Central memory CD4-positive, alpha-beta T cell (primary cell): ENCODE data around the gene ANKRD2.
"Not testable (repeated sequence)": the region's sequence is repeated elsewhere in the genome, so short reads cannot be mapped to it uniquely, and the experiment has no call there.

Experiments
- DNase-seq: peaks from one replicate; pipeline ENCODE4 v3.0.0; 2022

Gene ANKRD2

DNA sequence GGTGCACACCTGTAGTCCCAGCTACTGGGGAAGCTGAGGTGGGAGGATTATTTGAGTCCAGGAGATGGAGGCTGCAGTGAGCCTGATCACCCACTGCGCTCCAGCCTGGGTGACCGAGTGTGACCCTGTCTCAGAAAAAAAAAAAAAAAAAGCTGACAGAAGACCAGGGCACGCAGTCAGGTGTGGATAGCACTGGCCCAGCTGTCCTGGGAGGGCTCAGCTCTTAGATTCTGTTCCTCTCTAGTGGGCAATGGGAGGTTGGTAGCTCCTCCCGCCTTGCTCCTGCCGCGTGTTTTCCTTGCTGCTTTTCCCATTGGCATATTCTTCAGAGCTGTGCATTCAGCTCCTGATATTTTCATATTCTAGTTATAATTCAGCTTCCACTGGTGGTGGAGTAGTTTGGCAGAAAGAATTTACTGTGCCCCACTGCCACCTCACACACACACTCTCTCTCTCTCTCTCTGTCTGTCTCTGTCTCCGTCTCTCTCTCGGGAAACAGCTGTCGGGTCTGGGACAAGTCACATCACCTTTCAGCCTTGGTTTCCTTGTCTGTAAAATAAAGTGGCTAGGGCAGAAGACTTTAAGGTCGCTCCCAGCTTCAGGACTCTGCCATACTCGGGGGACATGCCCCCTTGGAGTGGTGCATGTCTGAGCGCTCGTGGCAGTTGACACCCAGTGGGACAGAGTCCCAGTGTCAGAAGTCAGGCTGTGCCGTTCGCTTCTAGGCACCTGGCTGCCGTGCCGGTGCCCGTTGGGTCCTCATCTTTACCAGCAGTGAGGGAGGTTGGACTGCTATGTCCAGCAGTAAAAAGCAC is 25.9 kb upstream of the ANKRD2 start:
- no peak for DNase-seq

GRCh38 chr10:97547271-97547600 is 25.3 kb upstream of the ANKRD2 start:
- DNase-seq, result no peak

- DNase-seq, result no peak
Observed at GRCh38 chr10:97547962-97548361, 24.6 kb upstream of the ANKRD2 start.

- no peak for DNase-seq
Observed at GRCh38 chr10:97548828-97549455, 23.6 kb upstream of the ANKRD2 start.

GRCh38 chr10:97549587-97550322 is 22.8 kb upstream of the ANKRD2 start:
- no peak for DNase-seq

DNA sequence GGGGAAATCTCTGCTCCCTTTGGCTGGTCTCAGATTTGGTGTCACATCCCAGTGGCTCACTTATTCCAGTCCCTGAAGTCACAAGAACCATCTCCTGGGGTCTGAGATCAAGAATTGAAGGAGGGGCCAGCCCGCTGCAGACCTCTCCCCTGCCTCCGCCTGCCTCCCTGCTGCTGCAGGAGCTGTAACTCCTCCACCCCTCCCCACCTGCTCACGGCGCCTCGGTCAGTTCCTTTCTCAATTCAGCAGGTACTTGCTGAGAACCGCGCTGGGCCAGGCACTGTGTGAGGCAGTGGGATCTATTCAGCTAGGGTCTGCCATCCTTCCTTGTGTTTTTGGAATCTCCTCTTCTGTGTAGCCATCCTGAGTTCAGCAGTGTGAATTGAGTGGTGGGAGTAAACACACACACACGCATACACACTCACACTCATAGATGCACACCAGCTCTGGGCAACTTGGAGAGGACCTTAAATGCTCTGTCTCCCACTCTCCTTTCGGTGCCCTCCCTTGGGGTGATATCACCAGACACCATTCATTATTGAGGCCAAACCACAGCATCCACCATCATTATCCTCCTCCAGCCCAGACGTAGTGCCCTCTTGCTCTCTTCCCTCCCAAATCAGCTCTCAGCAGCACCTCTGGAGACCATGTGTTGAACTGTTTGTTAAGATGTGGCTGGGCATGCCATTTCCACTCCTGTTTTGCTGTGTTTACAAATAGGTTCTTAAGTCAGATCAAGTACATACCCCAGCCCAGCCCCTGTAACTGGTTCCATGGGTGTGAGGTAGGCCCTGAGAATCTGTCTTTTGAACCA is 22.0 kb upstream of the ANKRD2 start:
- no peak for DNase-seq

GRCh38 chr10:97551271-97551670 is 21.3 kb upstream of the ANKRD2 start:
- no peak for DNase-seq

- DNase-seq, result peak; percentile 33
Observed at GRCh38 chr10:97553575-97554031, 19.0 kb upstream of the ANKRD2 start.

DNA sequence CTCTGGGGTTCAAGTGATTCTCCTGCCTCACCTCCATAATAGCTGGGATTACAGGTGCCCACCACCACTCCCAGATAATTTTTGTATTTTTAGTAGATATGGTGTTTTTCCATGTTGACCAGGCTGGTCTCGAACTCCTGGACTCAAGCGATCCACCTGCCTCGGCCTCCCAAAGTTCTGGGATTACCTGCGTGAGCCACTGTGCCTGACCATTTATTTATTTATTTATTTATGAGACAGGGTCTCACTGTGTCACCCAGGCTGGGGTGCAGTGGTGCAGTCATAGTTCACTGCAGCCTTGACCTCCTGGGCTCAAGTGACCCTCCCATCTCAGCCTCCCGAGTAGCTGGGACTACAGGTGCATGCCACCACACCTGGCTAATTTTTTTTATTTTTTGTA is 18.2 kb upstream of the ANKRD2 start:
- DNase-seq, result not testable (repeated sequence)

GRCh38 chr10:97555541-97555940 is 17.0 kb upstream of the ANKRD2 start:
- not testable (repeated sequence) for DNase-seq

- DNase-seq, result not testable (repeated sequence)
Observed at GRCh38 chr10:97560731-97561381, 11.7 kb upstream of the ANKRD2 start.

DNA sequence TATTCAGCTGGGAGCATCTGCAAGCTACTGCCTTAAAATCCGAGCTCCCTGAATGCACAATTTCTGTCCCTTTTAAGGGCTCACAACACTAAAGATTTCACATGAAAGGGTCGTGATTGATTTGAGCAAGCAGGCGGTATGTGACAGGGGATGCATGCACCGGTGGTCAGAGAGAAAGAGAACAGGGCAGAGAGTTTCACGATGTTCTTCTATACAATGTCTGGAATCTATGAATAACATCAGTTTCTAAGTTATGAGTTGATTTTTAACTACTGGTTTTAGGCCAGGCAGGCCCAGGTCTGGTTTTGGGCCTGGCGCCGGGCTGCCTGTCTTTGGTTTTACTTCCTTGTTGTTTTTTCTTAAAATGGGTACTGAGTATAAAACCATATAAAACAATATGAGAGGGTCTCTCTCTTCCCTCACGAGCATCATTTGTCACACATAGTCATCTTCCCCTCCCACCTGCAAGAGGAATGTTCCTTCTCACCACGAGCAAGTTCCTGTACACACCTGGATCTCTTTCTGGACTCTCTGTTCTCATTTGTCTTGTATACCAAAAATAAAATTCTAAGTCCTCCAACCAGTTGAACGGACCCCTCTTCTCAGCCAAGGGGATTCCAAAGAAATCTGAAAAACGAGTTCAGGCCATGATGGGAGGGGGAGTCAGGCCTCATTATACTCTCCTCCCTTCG is 11.0 kb upstream of the ANKRD2 start:
- DNase-seq, result not testable (repeated sequence)

- not testable (repeated sequence) for DNase-seq
Observed at GRCh38 chr10:97562329-97562728, 10.2 kb upstream of the ANKRD2 start.

- DNase-seq, result no peak
Observed at GRCh38 chr10:97563337-97563736, 9.2 kb upstream of the ANKRD2 start.

DNA sequence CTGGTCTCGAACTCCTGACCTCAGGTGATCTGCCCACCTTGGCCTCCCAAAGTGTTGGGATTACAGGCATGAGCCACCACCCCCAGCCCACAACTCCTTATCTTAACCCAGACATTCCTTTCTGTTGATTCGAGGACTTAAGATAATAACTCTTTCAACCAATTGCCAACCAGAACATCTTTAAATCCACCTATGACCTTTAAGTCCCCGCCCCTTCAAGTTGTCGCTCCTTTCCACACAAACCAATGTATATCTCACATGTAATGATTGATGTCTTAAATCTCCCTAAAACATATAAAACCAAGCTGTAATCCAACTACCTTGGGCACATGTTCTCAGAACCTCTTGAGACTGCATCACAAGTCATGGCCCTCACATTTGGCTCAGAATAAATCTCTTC is 7.8 kb upstream of the ANKRD2 start:
- DNase-seq, result no peak

GRCh38 chr10:97566336-97566996 is 6.1 kb upstream of the ANKRD2 start:
- no peak for DNase-seq

- DNase-seq, result no peak
Observed at GRCh38 chr10:97567891-97568290, 4.7 kb upstream of the ANKRD2 start.

DNA sequence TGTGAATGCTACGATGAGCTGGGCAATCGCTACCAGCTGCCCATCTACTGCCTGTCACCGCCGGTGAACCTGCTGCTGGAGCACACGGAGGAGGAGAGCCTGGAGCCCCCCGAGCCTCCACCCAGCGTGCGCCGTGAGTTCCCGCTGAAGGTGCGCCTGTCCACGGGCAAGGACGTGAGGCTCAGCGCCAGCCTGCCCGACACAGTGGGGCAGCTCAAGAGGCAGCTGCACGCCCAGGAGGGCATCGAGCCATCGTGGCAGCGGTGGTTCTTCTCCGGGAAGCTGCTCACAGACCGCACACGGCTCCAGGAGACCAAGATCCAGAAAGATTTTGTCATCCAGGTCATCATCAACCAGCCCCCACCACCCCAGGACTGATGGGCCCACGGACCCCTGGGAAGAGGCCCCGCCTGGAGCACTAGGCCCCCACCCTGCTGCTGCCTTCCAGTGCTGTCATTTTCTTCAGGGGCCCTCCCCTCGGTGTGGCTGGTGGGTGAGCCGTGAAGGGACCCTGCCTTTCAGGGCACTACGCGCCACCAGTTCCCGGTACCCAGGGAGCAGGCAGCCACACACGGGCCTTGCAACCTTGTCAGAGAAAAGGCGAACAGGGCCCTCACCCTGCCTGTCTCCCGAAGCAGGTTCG is 2.3 kb upstream of the ANKRD2 start:
- DNase-seq, result no peak

DNA sequence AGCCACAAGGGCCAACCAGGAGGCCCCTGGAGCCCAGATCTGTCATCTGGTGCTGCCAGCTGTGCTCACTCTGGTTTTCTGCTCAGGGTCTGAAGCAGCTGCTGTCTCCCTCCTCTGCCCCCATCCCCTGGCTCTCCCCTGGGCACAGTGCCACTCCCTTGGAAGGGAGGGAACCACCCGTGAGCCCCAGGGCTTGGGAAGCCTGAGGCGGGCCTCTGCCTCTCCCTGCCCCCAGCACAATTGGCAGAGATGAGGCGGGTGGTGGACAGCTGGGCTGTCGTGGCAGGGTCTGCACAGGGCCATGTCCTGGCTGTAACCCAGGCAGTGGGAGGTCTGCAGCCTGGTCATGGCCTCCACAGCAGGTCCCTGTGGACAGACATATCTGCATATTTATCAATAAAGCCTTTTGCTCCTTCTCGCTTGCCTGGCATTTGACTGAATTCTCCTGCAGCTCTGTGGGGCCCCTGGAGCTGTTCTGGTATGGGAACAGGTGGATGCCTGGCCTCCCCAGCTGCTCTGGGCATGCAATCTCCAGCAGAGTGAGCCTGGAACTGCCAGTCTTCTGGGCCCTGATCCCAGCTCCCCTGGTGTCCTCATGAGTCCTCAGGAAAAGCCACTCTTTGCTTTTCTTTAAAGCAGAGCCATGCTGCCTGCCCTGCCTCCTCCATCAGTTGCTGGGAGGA is 1.6 kb upstream of the ANKRD2 start:
- DNase-seq, result no peak

DNA sequence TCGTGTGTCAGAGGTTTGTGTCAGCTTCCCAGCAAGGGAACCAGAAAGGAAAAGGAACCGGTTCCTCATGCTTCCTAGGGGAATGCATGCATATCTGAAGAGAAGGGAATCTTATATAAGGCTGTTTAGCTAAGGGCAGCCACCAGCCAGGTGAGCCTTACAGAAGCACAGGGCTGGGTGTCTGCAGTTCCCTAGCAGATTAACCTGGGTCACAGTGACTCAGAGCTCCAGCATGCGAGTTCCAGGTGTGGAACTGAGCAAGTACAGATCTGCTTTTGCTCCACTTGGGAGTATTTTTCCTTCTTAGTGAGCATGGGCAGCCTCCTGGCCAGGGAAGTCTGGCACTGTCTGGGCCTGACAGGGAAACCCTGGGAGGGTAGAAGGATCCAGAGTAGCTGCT is 957 bp upstream of the ANKRD2 start:
- DNase-seq, result no peak
